ENCODE measurements around the gene DCLK1.
"Not testable (repeated sequence)": the region's sequence is repeated elsewhere in the genome, so short reads cannot be mapped to it uniquely, and the experiment has no call there.

The DCLK1 gene

GRCh38 chr13:36031490-36031889, 99.7 kb downstream of the DCLK1 start:
- no peak for DNase-seq

GRCh38 chr13:36030670-36031331, 100.4 kb downstream of the DCLK1 start:
- DNase-seq = no peak

GRCh38 chr13:36029166-36029565, 102.0 kb downstream of the DCLK1 start:
- no peak for DNase-seq

- DNase-seq = no peak
These were observed 102.7 kb downstream of the DCLK1 start for GRCh38 chr13:36028359-36029025.

GRCh38 chr13:36026531-36026930, 104.7 kb downstream of the DCLK1 start:
- no peak for DNase-seq

GRCh38 chr13:36014763-36015162, 116.4 kb downstream of the DCLK1 start:
- no peak for DNase-seq

GRCh38 chr13:36006894-36007675, 124.1 kb downstream of the DCLK1 start:
- DNase-seq = no peak

- no peak for DNase-seq
These were observed 124.8 kb downstream of the DCLK1 start for GRCh38 chr13:36006347-36006746.

- no peak for DNase-seq
These were observed 129.6 kb downstream of the DCLK1 start for GRCh38 chr13:36001561-36001960.

GRCh38 chr13:36000028-36000427, 131.2 kb downstream of the DCLK1 start:
- DNase-seq = no peak

- no peak for DNase-seq
These were observed 134.8 kb downstream of the DCLK1 start for GRCh38 chr13:35996360-35996759.

- DNase-seq = no peak
These were observed 136.0 kb downstream of the DCLK1 start for GRCh38 chr13:35995136-35995535.

- DNase-seq = no peak
These were observed 136.8 kb downstream of the DCLK1 start for GRCh38 chr13:35994131-35994966.

- no peak for DNase-seq
These were observed 137.5 kb downstream of the DCLK1 start for GRCh38 chr13:35993686-35994085.

- DNase-seq = peak in 1 of 2 donors; percentile 46
These were observed 138.2 kb downstream of the DCLK1 start for GRCh38 chr13:35992964-35993363.

- no peak for DNase-seq
These were observed 141.0 kb downstream of the DCLK1 start for GRCh38 chr13:35990196-35990595.

GRCh38 chr13:35988648-35989081, 142.5 kb downstream of the DCLK1 start:
- DNase-seq = peak in 1 of 2 donors; percentile 1

- DNase-seq = no peak
These were observed 143.3 kb downstream of the DCLK1 start for GRCh38 chr13:35987572-35988513.

- no peak for DNase-seq
These were observed 146.3 kb downstream of the DCLK1 start for GRCh38 chr13:35984776-35985453.

- DNase-seq = no peak
These were observed 146.9 kb downstream of the DCLK1 start for GRCh38 chr13:35984287-35984686.

GRCh38 chr13:35983703-35984102, 147.5 kb downstream of the DCLK1 start:
- not testable (repeated sequence) for DNase-seq
